Measurements from ENCODE around the gene DACT1. TPM values are rescaled to one million over a fixed set of nuclear protein-coding genes. Genes with fewer than 3 reads are reported as not detected.

The DACT1 gene
- polyA plus RNA-seq, 1 of the 3 experiments (the other 2 are of a cell fraction), result 3.3 TPM

- no peak overlapping the region for H3K4me3 ChIP-seq (ENCODE audit: low read depth in 2 of 2, low read length in 1 of 2)
- no peaks in the 10 kb centered on the region for H3K9me2 ChIP-seq
- H2AFZ ChIP-seq (ENCODE audit: low read depth), result no peak overlapping the region
- no peak for DNase-seq
- TF ChIP-seq ZBTB33 (IDR thresholded peaks at IDR 0.05; ENCODE audit: borderline replicate concordance, low read depth) (no peak), SMC3 (IDR thresholded peaks at IDR 0.05; ENCODE audit: low read depth, low read length) (no peak), CTCF (IDR thresholded peaks at IDR 0.05) (no peak), FOXM1 (IDR thresholded peaks at IDR 0.05; ENCODE audit: low read depth) (no peak), TAF1 (IDR thresholded peaks at IDR 0.05; ENCODE audit: borderline replicate concordance, low read depth, low read length) (no peak), PBX3 (IDR thresholded peaks at IDR 0.05) (no peak), SIN3A (IDR thresholded peaks at IDR 0.05; ENCODE audit: borderline replicate concordance, low read depth, low read length) (no peak), MXI1 (IDR thresholded peaks at IDR 0.05; ENCODE audit: low read depth, low read length) (no peak), RXRA (IDR thresholded peaks at IDR 0.05; ENCODE audit: borderline replicate concordance, low read depth) (no peak), POLR2AphosphoS5 (IDR thresholded peaks at IDR 0.05; ENCODE audit: low read depth, low read length) (no peak)
- ChIA-PET CTCF (no interaction called here), POLR2A (no interaction called here)
- no CpG with 5 or more reads among the region's 1 CpG for WGBS (ENCODE audit: low lambda C conversion rate)
- no peaks in the 10 kb centered on the region for H3K36me3 ChIP-seq (replicated peaks in 1 of 2; ENCODE audit: control insufficient read depth in 1 of 2, insufficient read depth in 2 of 2, low read length in 1 of 2)
- H3K27ac ChIP-seq (ENCODE audit: low read depth in 2 of 2, low read length in 1 of 2), result no peak overlapping the region
- H3K79me2 ChIP-seq (ENCODE audit: insufficient read depth), result no peaks in the 10 kb centered on the region
- no peak overlapping the region for H3K9ac ChIP-seq
- H4K20me1 ChIP-seq (ENCODE audit: insufficient read depth), result no peaks in the 10 kb centered on the region
- H3K9me3 ChIP-seq, result no peaks in the 10 kb centered on the region
- no peaks in the 10 kb centered on the region for H3K4me1 ChIP-seq (ENCODE audit: control insufficient read depth in 1 of 2, insufficient read depth in 2 of 2, low read depth in 1 of 2, low read length in 1 of 2)
- no peaks in the 10 kb centered on the region for H3K27me3 ChIP-seq (ENCODE audit: insufficient read depth)
- no peaks in the 10 kb centered on the region for H3F3A ChIP-seq (replicated peaks; ENCODE audit: insufficient read depth)
- no peak overlapping the region for H3K4me2 ChIP-seq
These were observed 40.2 kb downstream of the DACT1 start for GRCh38 chr14:58677996-58678395.

- Histone ChIP-seq H3K4me3 (ENCODE audit: low read depth in 2 of 2, low read length in 1 of 2) (no peak overlapping the region), H3K9me2 (no peaks in the 10 kb centered on the region), H3K4me2 (no peak overlapping the region), H3K4me1 (ENCODE audit: control insufficient read depth in 1 of 2, insufficient read depth in 2 of 2, low read depth in 1 of 2, low read length in 1 of 2) (no peaks in the 10 kb centered on the region), H3K9ac (no peak overlapping the region), H2AFZ (ENCODE audit: low read depth) (no peak overlapping the region), H3K9me3 (no peaks in the 10 kb centered on the region), H3K27me3 (ENCODE audit: insufficient read depth) (no peaks in the 10 kb centered on the region), H3K27ac (ENCODE audit: low read depth in 2 of 2, low read length in 1 of 2) (no peak overlapping the region), H3K36me3 (replicated peaks in 1 of 2; ENCODE audit: control insufficient read depth in 1 of 2, insufficient read depth in 2 of 2, low read length in 1 of 2) (no peaks in the 10 kb centered on the region), H3F3A (replicated peaks; ENCODE audit: insufficient read depth) (no peaks in the 10 kb centered on the region), H4K20me1 (ENCODE audit: insufficient read depth) (no peaks in the 10 kb centered on the region), H3K79me2 (ENCODE audit: insufficient read depth) (no peaks in the 10 kb centered on the region)
- no peak for DNase-seq
- ChIA-PET CTCF (no interaction called here), POLR2A (no interaction called here)
- WGBS (ENCODE audit: low lambda C conversion rate), result 79% methylated on average over 4 of the region's 4 CpGs
- TF ChIP-seq ELF1 (IDR thresholded peaks at IDR 0.05) (no peak), RXRA (IDR thresholded peaks at IDR 0.05; ENCODE audit: borderline replicate concordance, low read depth) (no peak), FOXJ3 (CRISPR knock-in tag; IDR thresholded peaks at IDR 0.05) (no peak), MEF2A (IDR thresholded peaks at IDR 0.05; ENCODE audit: borderline replicate concordance, low read depth) (no peak), CTCF (IDR thresholded peaks at IDR 0.05) (no peak), GABPA (IDR thresholded peaks at IDR 0.05; ENCODE audit: low read depth) (no peak)
These were observed 42.9 kb downstream of the DACT1 start for GRCh38 chr14:58680698-58681097.

Measured in SK-N-SH (cell line).